Dendritic cell treated with granulocyte-macrophage colony-stimulating factor and Interleukin-4, amounts not matched to agents 40 ng/mL and 50 ng/mL, for 4 days (primary cell): ENCODE data around the gene SIL1.

Experiments used
- H3K27ac Mint-ChIP-seq: one replicate; pipeline ENCODE4 v1.8.0; 2022; ENCODE audit warnings: mild to moderate bottlenecking, mixed read lengths
- H3K27me3 Mint-ChIP-seq: one replicate; pipeline ENCODE4 v1.8.0; 2022; ENCODE audit warnings: mild to moderate bottlenecking, mixed read lengths
- H3K36me3 Mint-ChIP-seq: one replicate; pipeline ENCODE4 v1.8.0; 2022; ENCODE audit warnings: low read depth, mixed read lengths
- H3K4me1 Mint-ChIP-seq: one replicate; pipeline ENCODE4 v1.8.0; 2022; ENCODE audit warnings: low read depth, mixed read lengths
- H3K4me3 Mint-ChIP-seq: one replicate; pipeline ENCODE4 v1.8.0; 2022; ENCODE audit warnings: mild to moderate bottlenecking, moderate library complexity, mixed read lengths
- H3K9me3 Mint-ChIP-seq: one replicate; pipeline ENCODE4 v1.8.0; 2022; ENCODE audit warnings: mixed read lengths
- intact Hi-C: fragments of 100-400 bp; cut with micrococcal nuclease; formaldehyde crosslinking; loops from one replicate; pipeline ENCODE4 v1.15.0; 2022

The SIL1 gene

DNA sequence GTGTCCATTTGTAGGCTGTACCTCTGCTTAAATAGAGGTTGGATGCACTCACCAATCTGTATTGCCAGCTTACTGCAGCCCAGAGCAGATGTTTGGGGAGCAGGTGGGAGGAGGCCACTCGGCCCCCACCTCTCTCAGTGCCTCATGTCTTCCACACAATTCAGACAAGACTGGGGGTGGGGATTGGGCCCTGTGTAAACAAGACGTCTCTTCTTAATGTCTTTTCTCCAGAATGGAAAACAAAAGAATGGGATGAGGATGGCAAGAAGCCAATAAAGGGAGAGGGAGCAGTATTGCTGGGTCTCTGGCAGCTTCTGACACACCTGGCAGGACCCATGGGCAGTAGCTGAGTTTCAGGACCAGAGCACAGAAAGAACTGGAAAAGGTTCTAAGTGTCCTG lies 64.9 kb downstream of the SIL1 start:
- H3K4me1 Mint-ChIP-seq, result peaks cover 28% of the 10 kb centered on the region

DNA sequence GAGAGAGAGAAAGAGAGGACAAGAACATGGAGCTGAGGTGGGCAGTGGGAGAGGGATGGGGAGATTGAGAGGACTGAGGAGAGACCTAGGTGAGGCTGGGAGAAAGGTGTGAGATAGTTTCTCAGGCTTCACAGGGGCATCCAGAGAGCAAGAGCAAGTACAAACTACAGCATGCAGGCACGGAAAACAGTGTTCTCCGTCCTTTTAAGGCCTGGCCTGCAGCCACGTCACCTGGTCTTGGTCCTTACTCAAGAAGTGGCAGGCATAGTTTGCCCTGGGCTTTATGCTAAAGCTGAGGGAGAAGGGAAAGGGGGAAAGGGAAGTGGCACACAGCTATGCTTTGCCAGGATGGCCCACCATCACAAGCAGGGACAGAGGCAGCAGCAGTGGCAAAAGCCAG lies 65.7 kb downstream of the SIL1 start:
- H3K4me1 Mint-ChIP-seq, result peaks cover 20% of the 10 kb centered on the region
- H3K9me3 Mint-ChIP-seq, result no peaks in the 10 kb centered on the region
- peak overlapping the region; percentile 20 for H3K27ac Mint-ChIP-seq
- intact Hi-C loops, result no loop called here
- H3K4me3 Mint-ChIP-seq, result no peak overlapping the region
- no peaks in the 10 kb centered on the region for H3K27me3 Mint-ChIP-seq
- H3K36me3 Mint-ChIP-seq, result peaks cover 9% of the 10 kb centered on the region

More for the DNA sequence above, 64.9 kb downstream of the SIL1 start:
- intact Hi-C loops, result no loop called here
- Mint-ChIP-seq H3K27ac (no peak overlapping the region), H3K36me3 (peaks cover 6% of the 10 kb centered on the region), H3K4me3 (no peak overlapping the region), H3K9me3 (no peaks in the 10 kb centered on the region), H3K27me3 (no peaks in the 10 kb centered on the region)

DNA sequence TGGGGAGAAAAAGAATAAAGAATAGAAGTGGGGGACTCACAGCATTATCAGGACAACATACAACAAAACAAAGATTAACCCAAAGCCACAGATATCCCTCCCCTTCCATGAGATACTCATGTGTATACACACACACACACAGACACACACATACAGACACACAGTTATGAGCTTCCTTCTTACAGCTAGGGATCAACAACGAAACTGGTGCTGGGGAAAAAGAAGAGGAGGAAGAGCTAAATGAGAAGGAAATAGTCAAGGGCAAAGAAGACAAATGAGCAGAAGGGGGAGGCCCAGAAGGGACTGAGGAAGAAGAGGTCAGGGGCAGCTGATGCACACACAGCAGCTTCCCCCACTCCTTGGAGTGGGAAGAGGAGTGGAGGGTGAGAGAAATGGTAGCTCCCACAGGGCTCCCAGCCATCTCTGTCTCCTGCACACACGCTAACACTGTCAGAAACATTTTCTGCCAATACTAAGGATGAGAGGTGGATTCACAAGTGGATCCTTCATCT lies 66.2 kb downstream of the SIL1 start:
- peak overlapping the region; percentile 20 for H3K27ac Mint-ChIP-seq
- intact Hi-C loops, result no loop called here
- no peaks in the 10 kb centered on the region for H3K27me3 Mint-ChIP-seq
- H3K4me3 Mint-ChIP-seq, result no peak overlapping the region
- H3K9me3 Mint-ChIP-seq, result no peaks in the 10 kb centered on the region
- peaks cover 20% of the 10 kb centered on the region for H3K4me1 Mint-ChIP-seq
- H3K36me3 Mint-ChIP-seq, result peaks cover 14% of the 10 kb centered on the region

DNA sequence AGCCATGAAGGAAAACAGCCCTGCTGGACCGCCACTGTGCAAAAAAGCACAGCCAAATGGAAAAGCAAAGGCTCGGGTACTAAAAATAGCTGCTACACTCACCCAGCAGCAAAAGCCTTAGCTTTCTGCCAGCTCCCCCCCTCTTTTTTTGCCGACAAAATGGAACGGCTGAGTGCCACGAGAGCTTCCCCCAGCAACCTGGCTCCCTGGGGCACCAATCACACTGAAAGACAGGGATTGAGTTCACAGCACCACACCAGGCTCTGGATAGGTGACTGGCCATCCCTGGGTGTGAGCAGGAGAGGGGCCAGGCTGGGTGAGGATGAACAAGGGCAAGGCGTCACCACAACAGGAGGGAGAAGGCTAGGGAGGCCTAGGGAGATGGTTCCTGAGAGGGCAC lies 66.7 kb downstream of the SIL1 start:
- peaks cover 20% of the 10 kb centered on the region for H3K4me1 Mint-ChIP-seq
- no peaks in the 10 kb centered on the region for H3K27me3 Mint-ChIP-seq

DNA sequence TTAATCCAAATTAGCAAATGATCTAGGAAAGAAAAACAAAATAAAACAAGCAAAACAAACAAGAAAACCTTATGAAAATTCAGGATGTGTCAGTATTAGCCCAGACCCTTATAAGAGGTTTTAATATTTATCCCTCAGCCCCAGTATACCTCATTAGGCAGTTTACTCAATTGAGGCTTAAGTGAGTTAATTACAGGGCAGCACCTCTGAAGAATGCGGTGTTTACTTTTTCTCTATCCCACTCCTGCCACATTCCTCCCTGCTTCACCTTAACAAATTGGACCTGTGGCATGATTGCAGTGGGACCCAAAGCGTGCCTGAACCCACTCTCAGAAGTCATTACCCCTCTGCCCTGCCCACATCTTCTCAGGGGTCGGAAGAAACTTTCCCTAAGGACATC lies 67.1 kb downstream of the SIL1 start:
- H3K4me1 Mint-ChIP-seq, result peaks cover 20% of the 10 kb centered on the region
- intact Hi-C loops, result no loop called here
- H3K27me3 Mint-ChIP-seq, result no peaks in the 10 kb centered on the region
- no peaks in the 10 kb centered on the region for H3K9me3 Mint-ChIP-seq
- H3K4me3 Mint-ChIP-seq, result no peak overlapping the region
- H3K27ac Mint-ChIP-seq, result no peak overlapping the region
- peaks cover 18% of the 10 kb centered on the region for H3K36me3 Mint-ChIP-seq

More for the DNA sequence above, 66.7 kb downstream of the SIL1 start:
- Mint-ChIP-seq H3K9me3 (no peaks in the 10 kb centered on the region), H3K4me3 (no peak overlapping the region), H3K36me3 (peaks cover 18% of the 10 kb centered on the region), H3K27ac (no peak overlapping the region)
- intact Hi-C loops, result no loop called here

DNA sequence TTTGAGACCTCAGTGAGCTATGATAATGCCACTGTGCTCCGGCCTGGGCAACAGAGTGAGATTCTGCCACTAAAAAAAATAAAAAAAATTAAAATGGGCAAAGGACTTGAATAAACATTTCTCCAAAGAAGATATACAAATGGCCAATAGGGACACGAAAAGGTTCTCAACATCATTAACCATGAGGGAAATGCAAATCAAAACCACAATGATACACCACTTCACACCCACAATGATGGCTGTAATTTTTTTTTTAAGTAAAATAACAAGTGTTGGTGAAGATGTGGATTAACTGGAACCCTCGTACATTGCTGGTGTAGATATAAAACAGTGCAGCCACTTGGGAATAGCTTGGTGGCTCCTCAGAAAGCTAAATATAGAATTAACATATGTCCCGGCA lies 68.0 kb downstream of the SIL1 start:
- H3K27me3 Mint-ChIP-seq, result no peaks in the 10 kb centered on the region
- H3K4me1 Mint-ChIP-seq, result peaks cover 20% of the 10 kb centered on the region
- no peaks in the 10 kb centered on the region for H3K9me3 Mint-ChIP-seq
- peaks cover 26% of the 10 kb centered on the region for H3K36me3 Mint-ChIP-seq
- H3K4me3 Mint-ChIP-seq, result no peak overlapping the region
- intact Hi-C loops, result no loop called here
- H3K27ac Mint-ChIP-seq, result no peak overlapping the region

DNA sequence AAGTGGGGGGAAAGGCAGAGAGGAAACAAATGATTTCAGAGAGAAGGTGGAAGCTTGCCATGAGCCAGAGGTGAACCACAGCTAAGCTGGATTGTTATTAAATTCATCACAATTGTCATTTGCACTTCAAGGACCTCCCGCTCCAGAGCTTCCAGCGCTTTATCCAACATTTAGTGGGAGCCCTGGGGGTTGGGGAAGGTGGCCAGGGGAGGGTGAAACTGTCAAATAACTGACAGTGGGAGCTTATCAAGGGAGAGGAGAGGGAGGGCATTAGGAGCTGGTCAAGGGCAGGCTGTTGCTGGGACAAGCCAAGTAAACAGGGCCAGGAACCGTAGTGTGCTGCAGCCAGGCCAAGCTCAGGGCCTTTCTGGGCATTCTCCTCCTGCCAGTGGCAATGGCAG lies 71.5 kb downstream of the SIL1 start:
- Mint-ChIP-seq H3K27ac (no peak overlapping the region), H3K4me1 (peaks cover 6% of the 10 kb centered on the region), H3K9me3 (no peaks in the 10 kb centered on the region), H3K27me3 (no peaks in the 10 kb centered on the region), H3K4me3 (no peak overlapping the region), H3K36me3 (peaks cover 50% of the 10 kb centered on the region)
- intact Hi-C loops, result no loop called here

DNA sequence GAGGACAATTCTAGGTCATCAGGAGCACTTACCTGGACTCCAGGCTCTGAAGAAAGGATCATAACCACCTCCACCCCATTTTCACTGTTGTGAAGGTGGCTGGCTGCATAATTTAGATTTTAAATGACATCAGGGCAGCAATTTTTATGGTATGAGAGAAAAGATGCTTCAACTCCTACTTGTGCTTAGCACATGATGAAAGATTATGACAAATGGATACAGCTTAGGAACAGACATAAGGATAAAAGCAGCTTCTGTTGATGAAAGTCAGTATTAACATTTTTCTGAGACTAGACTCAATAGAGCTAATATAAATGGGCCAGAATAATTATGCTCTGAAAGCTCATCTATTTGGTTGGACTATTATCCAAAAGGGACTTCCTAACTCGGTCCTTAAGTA lies 72.2 kb downstream of the SIL1 start:
- H3K4me1 Mint-ChIP-seq, result no peaks in the 10 kb centered on the region

DNA sequence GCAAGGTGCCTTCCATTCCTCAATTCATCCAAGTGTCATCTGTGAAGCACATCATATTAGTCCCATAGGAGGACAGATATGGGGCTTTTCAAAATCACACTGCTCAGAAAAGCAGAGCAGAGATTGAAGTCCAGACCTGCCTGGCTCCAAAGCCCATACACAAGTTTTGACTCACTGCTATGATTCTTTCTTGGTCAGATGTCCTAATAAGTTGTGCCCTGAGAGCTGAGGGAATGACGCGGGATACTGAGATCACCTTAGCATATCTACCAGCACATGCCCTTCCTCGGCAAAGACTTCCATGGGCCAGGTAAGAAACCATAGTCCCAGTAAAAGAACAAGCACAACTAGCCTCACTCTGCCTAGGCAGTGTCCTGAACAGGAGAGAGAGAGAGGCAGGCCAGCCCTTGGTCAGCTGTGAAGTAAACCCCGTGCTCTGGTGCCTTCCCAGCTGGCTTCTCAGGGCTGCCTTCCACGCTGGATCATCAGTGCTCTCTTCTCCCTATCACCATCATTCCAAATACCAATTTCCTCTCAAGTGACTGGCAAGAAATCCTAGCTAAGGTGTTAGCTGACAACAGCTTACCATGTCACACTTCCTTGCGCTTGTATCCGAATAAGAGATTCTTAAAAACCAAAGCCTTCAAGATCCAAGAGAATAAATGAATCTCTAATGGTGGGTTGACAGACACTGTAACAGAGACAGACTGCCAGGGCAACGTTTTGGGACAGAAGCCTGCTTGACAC lies 73.2 kb downstream of the SIL1 start:
- Mint-ChIP-seq H3K27ac (no peak overlapping the region), H3K9me3 (no peaks in the 10 kb centered on the region), H3K4me1 (no peaks in the 10 kb centered on the region), H3K27me3 (no peaks in the 10 kb centered on the region), H3K4me3 (no peak overlapping the region), H3K36me3 (peaks cover 65% of the 10 kb centered on the region)
- intact Hi-C loops, result no loop called here

More for the DNA sequence above, 72.2 kb downstream of the SIL1 start:
- H3K27ac Mint-ChIP-seq, result no peak overlapping the region
- peaks cover 54% of the 10 kb centered on the region for H3K36me3 Mint-ChIP-seq
- no peaks in the 10 kb centered on the region for H3K9me3 Mint-ChIP-seq
- no peaks in the 10 kb centered on the region for H3K27me3 Mint-ChIP-seq
- H3K4me3 Mint-ChIP-seq, result no peak overlapping the region
- intact Hi-C loops, result no loop called here

DNA sequence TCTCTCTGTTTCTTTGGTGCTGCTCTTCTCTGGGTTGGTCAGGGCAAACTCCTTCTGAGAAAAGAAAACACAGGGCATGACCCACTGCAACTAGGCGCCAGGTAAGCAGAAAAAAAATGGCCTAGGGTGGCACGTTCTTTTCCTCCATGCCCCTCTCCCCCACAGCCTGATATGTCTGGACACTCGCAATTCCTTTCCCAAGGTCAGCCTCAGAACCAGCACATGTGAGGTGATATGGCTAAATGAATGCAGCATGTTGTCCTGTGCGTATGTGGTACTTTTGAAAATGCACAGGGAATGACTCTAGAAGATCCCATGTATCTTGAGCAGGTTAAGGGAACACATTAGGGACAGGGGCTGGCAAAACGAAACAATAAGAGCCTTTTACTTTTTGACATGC lies 77.0 kb downstream of the SIL1 start:
- peaks cover 78% of the 10 kb centered on the region for H3K36me3 Mint-ChIP-seq
- no peaks in the 10 kb centered on the region for H3K4me1 Mint-ChIP-seq
- H3K9me3 Mint-ChIP-seq, result no peaks in the 10 kb centered on the region
- intact Hi-C loops, result no loop called here
- no peak overlapping the region for H3K27ac Mint-ChIP-seq
- H3K4me3 Mint-ChIP-seq, result no peak overlapping the region
- no peaks in the 10 kb centered on the region for H3K27me3 Mint-ChIP-seq

DNA sequence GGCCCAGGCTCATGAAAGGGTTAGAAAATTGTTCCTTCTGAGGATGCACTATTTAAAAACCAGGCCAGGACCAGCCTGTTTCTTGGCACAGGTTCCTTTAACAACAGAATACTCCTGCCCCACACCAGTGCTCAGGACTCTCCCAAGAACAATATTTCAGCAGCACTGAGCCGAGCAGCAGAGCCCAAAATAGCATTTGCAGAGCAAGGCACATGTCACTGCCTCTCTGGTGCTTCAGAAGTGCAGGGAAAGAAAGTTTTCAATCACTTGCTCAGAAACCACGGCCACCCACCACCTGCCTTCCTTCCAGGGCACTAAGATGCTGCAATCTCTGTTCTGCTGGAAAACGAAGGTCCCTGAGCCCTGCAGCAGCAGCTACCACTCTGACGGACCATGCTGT lies 77.6 kb downstream of the SIL1 start:
- Mint-ChIP-seq H3K27ac (no peak overlapping the region), H3K4me1 (no peaks in the 10 kb centered on the region), H3K27me3 (no peaks in the 10 kb centered on the region), H3K4me3 (no peak overlapping the region), H3K36me3 (peaks cover 76% of the 10 kb centered on the region), H3K9me3 (no peaks in the 10 kb centered on the region)
- intact Hi-C loops, result no loop called here

DNA sequence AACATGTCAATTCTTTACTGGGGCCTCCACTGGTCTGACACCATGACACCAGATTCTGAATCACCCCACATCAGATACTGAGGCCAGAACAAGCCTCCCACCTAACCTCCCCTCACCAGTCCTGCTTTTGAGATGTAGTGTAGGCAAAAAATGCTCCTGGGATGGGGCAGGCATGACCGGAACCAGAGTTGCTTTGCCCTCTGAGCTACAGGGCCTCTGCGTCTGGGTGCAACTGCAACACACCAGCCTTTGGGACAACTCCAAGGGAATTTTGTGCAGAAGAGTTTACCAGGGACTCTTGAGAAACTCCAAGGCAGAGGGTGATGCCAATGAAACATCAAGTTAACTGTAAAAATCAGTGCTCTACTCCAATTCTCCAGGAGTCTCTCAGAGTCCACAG lies 79.4 kb downstream of the SIL1 start:
- H3K4me3 Mint-ChIP-seq, result no peak overlapping the region
- H3K27me3 Mint-ChIP-seq, result no peaks in the 10 kb centered on the region
- peaks cover 76% of the 10 kb centered on the region for H3K36me3 Mint-ChIP-seq
- H3K27ac Mint-ChIP-seq, result no peak overlapping the region
- no peaks in the 10 kb centered on the region for H3K9me3 Mint-ChIP-seq
- H3K4me1 Mint-ChIP-seq, result peaks cover 6% of the 10 kb centered on the region
- intact Hi-C loops, result no loop called here

DNA sequence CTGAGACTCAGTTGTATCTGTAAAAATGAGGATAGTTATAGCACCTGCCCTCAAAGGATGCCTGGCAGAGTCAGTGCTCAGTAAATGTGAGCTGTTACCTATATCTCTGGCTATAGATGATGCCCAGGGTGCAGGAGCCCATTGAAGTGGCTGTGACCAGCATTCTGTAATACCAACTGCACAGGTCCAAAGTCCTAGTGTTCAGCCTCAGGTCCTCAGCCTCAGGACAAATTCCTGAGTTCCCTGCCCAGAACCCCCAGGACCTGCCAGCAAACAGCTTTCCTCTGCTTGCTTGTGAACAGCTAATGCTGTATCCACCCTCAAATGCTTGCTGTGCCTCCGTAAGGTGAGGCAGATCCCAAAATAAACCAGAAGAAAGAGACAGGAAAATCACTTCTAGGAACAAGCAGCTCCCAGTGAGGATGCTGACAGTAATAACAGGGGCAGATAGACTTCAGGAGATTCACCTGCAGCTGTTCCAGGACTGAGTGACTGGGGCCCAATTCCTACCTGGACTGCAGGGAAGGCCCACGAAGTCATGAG lies 80.8 kb downstream of the SIL1 start:
- intact Hi-C loops, result no loop called here
- Mint-ChIP-seq H3K4me3 (no peak overlapping the region), H3K9me3 (no peaks in the 10 kb centered on the region), H3K36me3 (peaks cover 73% of the 10 kb centered on the region), H3K27ac (no peak overlapping the region), H3K27me3 (no peaks in the 10 kb centered on the region), H3K4me1 (peaks cover 6% of the 10 kb centered on the region)

DNA sequence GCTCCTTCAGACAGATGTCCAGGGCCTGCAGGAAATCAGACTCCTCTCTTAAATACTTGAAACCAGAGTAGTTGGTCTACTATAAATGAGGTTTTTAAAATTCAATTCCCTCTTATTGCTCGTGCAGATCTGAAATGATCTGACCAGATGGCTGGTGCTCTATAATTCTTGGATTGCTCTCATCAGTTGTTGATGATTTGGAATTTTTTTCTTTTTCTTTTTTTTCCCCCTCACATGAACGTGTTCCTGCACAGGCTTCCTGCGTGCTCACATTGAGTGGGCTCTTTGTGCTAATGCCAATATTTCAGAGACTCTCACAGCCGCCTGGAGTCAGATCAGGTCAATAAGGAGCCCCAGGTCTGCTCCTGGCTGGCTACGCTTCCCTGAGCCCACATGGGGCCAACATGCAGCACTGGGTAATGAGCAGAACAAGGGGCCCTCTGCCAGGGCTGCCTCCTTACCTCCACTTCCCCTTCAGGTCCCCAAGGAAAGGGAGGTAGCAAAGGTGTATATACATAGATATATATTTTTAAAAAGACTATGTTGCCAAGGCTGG lies 82.0 kb downstream of the SIL1 start:
- H3K36me3 Mint-ChIP-seq, result peaks cover 71% of the 10 kb centered on the region
- H3K27ac Mint-ChIP-seq, result no peak overlapping the region
- H3K27me3 Mint-ChIP-seq, result no peaks in the 10 kb centered on the region
- intact Hi-C loops, result no loop called here
- H3K4me1 Mint-ChIP-seq, result peaks cover 6% of the 10 kb centered on the region
- no peak overlapping the region for H3K4me3 Mint-ChIP-seq
- H3K9me3 Mint-ChIP-seq, result no peaks in the 10 kb centered on the region
